GM21390 (cell line): ENCODE results near the gene DAG1.
A peak's percentile ranks its signal among the peaks of the same experiment; 100 is the strongest.

ENCODE experiments used
- ATAC-seq: cut with Tn5 transposase; IDR thresholded peaks from one replicate; pipeline ENCODE4 v1.9.1; 2021; ENCODE audit not compliant: unreplicated experiment

DAG1 gene

GRCh38 chr3:49512781-49513355 lies 42.8 kb downstream of the DAG1 start:
- no peak for ATAC-seq

DNA sequence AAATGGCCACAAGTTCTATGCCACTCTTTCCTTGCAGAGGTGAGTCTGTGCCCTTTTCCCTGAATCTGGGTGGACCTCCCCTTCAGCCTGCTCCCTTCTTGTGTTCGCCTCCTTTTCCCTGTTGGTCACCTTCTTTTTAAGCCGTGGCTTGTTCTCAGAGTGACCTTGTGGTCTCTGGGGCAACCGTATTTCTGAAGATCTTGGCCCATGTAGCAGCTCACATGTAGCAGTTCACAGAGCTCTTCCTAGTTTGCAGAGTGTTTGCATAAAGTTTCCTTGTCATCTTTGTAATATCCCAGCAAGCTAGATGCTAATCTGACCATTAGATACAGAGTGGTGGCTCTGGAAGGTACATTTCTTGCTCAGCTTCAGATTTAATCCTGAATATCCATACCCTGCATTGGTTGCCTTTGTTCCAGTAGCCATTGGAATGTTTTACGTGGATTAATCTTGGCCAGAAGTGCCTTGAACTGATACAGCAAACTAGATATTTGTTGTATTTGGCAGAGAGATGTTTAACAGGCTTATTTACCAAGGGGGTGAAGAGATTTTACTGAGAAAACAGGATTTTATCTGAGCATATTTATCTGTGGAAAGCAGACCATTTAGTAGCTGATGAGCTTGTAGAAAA lies 43.5 kb downstream of the DAG1 start:
- ATAC-seq, result no peak

GRCh38 chr3:49518016-49518415 lies 47.9 kb downstream of the DAG1 start:
- no peak for ATAC-seq

- ATAC-seq, result no peak
Observed at GRCh38 chr3:49518441-49518840, 48.4 kb downstream of the DAG1 start.

GRCh38 chr3:49519296-49519695 lies 49.2 kb downstream of the DAG1 start:
- ATAC-seq, result no peak

DNA sequence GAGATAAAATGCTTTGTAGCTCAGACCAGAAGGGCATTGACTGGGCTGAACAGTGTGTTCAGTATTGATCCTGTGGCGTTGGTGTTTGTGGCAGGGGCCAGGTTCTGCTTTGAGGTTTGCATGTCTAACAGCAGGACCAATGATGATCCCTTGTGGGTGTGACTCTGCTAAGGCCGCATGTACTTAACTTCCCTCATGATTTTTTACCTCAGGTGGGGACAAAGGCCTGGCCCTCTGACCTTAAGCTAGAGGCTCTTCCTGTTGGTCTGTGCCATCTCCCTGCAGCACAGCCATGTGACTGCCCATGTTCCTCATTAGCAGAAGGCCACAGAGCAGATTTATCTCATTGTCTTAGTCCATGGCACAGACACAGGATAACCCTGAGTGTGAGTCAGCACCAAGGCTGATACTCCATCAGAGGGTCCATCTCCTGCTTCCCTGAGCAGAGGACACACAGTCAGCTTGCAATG lies 49.9 kb downstream of the DAG1 start:
- no peak for ATAC-seq

GRCh38 chr3:49523756-49524747 lies 54.0 kb downstream of the DAG1 start:
- no peak for ATAC-seq

DNA sequence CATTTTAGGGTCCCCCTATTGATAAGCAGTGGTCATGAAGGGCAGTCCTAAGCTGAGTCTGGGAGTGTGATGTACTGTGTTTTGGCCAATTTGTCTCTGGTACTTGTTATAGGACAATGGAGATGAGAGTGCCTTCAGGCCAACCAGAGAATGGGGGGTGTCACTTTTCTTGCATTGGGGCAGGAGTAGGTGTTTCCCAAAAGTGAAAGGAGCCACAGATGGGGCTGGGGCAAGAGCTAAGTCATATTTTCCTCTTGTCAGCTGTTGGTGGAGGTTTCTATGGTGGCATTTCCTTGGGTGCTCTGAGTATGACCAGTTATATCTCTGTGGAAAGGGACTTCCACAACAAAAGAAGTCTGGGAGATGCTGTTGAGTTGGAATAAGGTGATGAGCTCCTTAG lies 59.5 kb downstream of the DAG1 start:
- ATAC-seq, result no peak

GRCh38 chr3:49530231-49530630 lies 60.2 kb downstream of the DAG1 start:
- ATAC-seq, result no peak

DNA sequence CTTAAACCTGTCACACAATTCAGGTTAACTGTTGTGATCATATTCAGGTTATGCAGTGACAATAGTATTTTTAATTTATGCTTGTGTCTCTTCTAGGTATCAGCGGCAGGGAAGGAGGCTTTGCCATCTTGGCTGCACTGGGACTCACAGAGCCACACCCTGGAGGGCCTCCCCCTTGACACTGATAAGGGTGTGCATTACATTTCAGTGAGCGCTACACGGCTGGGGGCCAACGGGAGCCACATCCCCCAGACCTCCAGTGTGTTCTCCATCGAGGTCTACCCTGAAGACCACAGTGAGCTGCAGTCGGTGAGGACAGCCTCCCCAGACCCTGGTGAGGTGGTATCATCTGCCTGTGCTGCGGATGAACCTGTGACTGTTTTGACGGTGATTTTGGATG lies 60.6 kb downstream of the DAG1 start:
- no peak for ATAC-seq

DNA sequence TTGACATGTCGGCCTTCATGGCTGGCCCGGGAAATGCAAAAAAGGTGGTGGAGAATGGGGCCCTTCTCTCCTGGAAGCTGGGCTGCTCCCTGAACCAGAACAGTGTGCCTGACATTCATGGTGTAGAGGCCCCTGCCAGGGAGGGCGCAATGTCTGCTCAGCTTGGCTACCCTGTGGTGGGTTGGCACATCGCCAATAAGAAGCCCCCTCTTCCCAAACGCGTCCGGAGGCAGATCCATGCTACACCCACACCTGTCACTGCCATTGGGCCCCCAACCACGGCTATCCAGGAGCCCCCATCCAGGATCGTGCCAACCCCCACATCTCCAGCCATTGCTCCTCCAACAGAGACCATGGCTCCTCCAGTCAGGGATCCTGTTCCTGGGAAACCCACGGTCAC lies 61.2 kb downstream of the DAG1 start:
- no peak for ATAC-seq

DNA sequence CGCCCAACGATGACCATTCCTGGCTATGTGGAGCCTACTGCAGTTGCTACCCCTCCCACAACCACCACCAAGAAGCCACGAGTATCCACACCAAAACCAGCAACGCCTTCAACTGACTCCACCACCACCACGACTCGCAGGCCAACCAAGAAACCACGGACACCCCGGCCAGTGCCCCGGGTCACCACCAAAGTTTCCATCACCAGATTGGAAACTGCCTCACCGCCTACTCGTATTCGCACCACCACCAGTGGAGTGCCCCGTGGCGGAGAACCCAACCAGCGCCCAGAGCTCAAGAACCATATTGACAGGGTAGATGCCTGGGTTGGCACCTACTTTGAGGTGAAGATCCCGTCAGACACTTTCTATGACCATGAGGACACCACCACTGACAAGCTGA lies 61.6 kb downstream of the DAG1 start:
- ATAC-seq, result no peak

DNA sequence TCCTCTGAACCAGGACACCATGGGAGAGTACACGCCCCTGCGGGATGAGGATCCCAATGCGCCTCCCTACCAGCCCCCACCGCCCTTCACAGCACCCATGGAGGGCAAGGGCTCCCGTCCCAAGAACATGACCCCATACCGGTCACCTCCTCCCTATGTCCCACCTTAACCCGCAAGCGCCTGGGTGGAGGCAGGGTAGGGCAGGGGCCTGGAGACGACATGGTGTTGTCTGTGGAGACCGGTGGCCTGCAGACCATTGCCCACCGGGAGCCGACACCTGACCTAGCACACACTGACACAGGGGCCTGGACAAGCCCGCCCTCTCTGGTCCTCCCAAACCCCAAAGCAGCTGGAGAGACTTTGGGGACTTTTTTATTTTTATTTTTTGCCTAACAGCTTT lies 63.0 kb downstream of the DAG1 start:
- ATAC-seq, result no peak

DNA sequence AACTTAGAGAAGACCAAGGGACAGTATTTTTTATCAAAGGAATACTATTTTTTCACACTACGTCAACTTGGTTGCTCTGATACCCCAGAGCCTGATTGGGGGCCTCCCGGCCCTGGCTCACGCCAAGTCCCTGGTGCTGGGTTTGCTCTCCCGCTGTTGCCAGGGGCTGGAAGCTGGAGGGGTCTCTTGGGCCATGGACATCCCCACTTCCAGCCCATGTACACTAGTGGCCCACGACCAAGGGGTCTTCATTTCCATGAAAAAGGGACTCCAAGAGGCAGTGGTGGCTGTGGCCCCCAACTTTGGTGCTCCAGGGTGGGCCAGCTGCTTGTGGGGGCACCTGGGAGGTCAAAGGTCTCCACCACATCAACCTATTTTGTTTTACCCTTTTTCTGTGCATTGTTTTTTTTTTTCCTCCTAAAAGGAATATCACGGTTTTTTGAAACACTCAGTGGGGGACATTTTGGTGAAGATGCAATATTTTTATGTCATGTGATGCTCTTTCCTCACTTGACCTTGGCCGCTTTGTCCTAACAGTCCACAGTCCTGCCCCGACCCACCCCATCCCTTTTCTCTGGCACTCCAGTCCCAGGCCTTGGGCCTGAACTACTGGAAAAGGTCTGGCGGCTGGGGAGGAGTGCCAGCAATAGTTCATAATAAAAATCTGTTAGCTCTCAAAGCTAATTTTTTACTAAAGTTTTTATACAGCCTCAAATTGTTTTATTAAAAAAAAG lies 63.9 kb downstream of the DAG1 start:
- no peak for ATAC-seq

GRCh38 chr3:49534581-49535441 lies 64.7 kb downstream of the DAG1 start:
- ATAC-seq, result no peak

DNA sequence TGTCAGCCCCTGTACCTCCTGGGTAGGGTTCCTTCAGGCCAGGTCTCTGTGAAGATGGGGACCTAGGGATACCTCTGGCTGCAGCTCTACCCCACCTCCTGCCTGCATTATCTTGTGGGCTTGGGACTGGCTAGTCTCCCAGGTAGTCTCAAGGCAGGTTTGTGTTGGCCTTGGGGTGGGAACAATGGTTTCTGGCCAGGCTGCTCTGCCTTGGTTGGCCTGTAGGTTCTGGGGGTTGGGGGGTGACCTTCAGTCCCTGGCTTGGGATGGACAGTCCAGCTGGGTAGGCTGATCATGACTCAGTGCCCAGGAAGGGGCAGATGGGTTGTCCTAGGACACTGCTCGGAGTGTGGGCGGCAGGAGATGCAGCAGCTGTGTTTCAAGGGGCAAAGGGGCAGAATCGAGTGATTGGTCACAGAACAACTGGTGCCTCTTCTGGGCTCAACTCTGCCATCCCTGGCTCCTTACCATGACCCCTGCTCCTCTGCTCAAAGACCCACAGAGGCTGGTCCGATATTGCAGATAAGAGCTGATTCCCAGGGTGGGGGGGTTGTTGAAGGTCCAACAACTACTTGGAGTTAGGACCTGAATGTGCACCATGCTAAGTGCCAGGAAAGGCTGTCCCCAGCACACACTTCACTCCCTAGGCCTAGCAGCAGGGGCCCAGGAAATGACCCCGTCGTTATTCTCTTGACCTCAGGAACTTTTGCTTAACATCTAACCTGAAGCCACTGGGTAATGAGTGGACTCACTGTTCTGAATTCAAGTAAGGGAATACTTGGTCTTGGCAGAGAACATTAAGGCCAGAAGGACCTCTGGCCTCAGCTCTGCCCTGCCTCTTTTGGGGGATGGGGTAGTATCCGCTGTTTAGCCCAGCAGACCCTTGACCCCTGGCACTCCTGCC lies 66.2 kb downstream of the DAG1 start:
- ATAC-seq, result no peak

DNA sequence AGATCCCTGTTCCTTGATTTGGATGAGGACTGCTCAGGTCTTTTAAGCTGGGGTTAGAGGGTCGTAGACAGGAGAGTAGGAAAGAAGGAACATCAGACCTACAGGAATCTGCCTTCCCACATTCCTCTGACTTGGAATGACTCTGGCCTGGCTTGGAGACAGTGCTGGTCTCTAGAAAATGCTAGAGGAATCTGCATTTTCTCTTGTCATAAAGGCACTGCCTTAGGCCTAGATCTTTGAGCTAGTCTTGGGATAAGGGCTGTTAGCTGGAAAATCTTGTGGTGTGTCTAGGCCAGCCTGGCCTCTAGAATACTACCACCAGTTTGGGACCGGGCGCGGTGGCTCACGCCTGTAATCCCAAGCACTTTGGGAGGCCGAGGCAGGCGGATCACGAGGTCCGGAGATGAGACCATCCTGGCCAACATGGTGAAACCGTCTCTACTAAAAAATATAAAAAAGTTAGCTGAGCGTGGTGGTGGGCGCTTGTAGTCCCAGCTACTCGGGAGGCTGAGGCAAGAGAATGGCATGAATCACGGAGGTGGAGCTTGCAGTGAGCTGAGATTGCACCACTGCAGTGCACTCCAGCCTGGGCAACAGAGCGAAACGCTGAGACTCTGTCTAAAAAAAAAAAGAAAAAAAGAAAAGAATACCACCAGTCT lies 66.9 kb downstream of the DAG1 start:
- no peak for ATAC-seq

DNA sequence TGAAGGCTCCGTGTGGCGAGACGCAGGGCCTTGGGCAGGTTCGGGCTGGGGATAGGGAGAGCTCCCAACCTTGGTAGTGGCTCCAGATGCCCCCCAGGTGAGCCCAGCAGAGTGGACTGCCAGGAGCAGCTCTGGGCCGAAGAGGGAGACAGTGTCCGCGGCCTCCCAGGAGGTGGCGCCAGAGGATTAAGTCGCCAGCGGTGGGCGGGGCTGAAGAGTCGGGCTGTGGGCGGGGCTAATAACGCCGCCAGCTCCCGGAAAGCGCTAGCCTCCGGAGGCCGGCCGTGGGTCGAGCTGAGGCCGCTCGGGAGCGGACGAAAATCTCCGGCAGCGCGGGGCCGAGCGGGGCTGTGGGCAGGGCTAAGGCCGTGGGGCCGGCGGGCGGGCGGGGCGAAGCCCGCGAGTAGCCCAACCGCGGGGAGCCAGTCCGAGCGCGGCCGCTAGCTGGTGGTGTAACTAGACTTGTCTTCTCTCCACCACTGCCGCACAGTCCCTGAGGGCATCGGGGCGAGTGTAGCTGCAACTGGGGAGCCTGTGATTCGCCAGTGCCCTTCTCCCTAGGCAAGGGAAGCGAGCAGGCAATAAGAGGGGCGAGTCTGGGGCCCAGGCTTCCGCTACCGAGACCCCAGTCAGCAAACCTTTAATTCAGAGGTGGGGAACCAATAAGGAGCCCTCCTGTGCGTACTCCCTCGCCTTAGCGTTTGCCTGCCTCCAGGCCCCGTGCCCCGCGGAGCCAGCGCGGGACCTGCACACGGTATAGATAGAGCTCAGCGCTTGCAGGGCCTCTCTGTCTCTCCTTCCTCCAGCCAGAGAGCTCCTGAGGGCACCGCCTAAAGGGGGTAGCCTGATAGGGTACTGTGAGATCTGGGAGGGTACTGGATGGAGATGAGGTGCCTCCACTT lies 69.8 kb downstream of the DAG1 start:
- ATAC-seq, result peak; percentile 94
